NCI-H2196 treated with DMSO at 0.1 percent for 48 hours (cell line): ENCODE measurements around the gene CTNNA2.
"Not testable (repeated sequence)": the region's sequence is repeated elsewhere in the genome, so short reads cannot be mapped to it uniquely, and the experiment has no call there.

ENCODE experiments used
- DNase-seq: peaks from one replicate; lab custom pipeline; 2025; ENCODE audit not compliant: unreplicated experiment; lab: John Stamatoyannopoulos, UW

The CTNNA2 gene

GRCh38 chr2:80132281-80132680 is 619.4 kb downstream of the CTNNA2 start:
- no peak for DNase-seq

GRCh38 chr2:80135001-80135400 is 622.1 kb downstream of the CTNNA2 start:
- DNase-seq, result no peak

- no peak for DNase-seq
Measured at GRCh38 chr2:80136338-80136737, 623.5 kb downstream of the CTNNA2 start.

- no peak for DNase-seq
Measured at GRCh38 chr2:80139001-80139400, 626.1 kb downstream of the CTNNA2 start.

GRCh38 chr2:80141007-80141726 is 628.3 kb downstream of the CTNNA2 start:
- no peak for DNase-seq

- no peak for DNase-seq
Measured at GRCh38 chr2:80145499-80145898, 632.6 kb downstream of the CTNNA2 start.

- not testable (repeated sequence) for DNase-seq
Measured at GRCh38 chr2:80146757-80147156, 633.9 kb downstream of the CTNNA2 start.

GRCh38 chr2:80147690-80148089 is 634.8 kb downstream of the CTNNA2 start:
- no peak for DNase-seq

- DNase-seq, result no peak
Measured at GRCh38 chr2:80148906-80149305, 636.1 kb downstream of the CTNNA2 start.

- no peak for DNase-seq
Measured at GRCh38 chr2:80149991-80150390, 637.1 kb downstream of the CTNNA2 start.

- no peak for DNase-seq
Measured at GRCh38 chr2:80151248-80151647, 638.4 kb downstream of the CTNNA2 start.

GRCh38 chr2:80151651-80152050 is 638.8 kb downstream of the CTNNA2 start:
- no peak for DNase-seq

GRCh38 chr2:80153151-80153550 is 640.3 kb downstream of the CTNNA2 start:
- no peak for DNase-seq

GRCh38 chr2:80153768-80154167 is 640.9 kb downstream of the CTNNA2 start:
- DNase-seq, result no peak

- no peak for DNase-seq
Measured at GRCh38 chr2:80154231-80154915, 641.5 kb downstream of the CTNNA2 start.

- DNase-seq, result no peak
Measured at GRCh38 chr2:80164375-80164774, 651.5 kb downstream of the CTNNA2 start.

- DNase-seq, result no peak
Measured at GRCh38 chr2:80166483-80167171, 653.8 kb downstream of the CTNNA2 start.

- DNase-seq, result no peak
Measured at GRCh38 chr2:80167284-80167808, 654.5 kb downstream of the CTNNA2 start.

- no peak for DNase-seq
Measured at GRCh38 chr2:80168037-80168436, 655.2 kb downstream of the CTNNA2 start.

- DNase-seq, result no peak
Measured at GRCh38 chr2:80168801-80169200, 656.0 kb downstream of the CTNNA2 start.

GRCh38 chr2:80169811-80170594 is 657.2 kb downstream of the CTNNA2 start:
- no peak for DNase-seq
